ENCODE results near the gene CCAR1. TPM values are rescaled to one million over a fixed set of nuclear protein-coding genes. Genes with fewer than 3 reads are reported as not detected.

Gene CCAR1
- polyA plus RNA-seq, 2 of the 4 experiments (the other 2 are of a cell fraction) = 98.8 to 107 TPM

- ATAC-seq (no peak), FAIRE-seq (no peak), DNase-seq (ENCODE audit: low read depth in 1 of 2, low spot score in 1 of 2) (no peak)
- H3K4me3 ChIP-seq = no peak overlapping the region
- no peaks in the 10 kb centered on the region for H3K9me3 ChIP-seq
- POLR2A ChIA-PET = no interaction called here
- H3K27ac ChIP-seq = no peak overlapping the region
- CTCF ChIA-PET = no interaction called here
- H3K4me2 ChIP-seq = no peak overlapping the region
- 92% methylated on average over 1 of the region's 1 CpG for WGBS (ENCODE audit: missing lambda C conversion rate)
- no peaks in the 10 kb centered on the region for H3K4me1 ChIP-seq
- no peak for TF ChIP-seq ZSCAN20 (CRISPR knock-in tag; IDR thresholded peaks at IDR 0.05)
- TF ChIP-seq BHLHE40 (IDR thresholded peaks at IDR 0.05; ENCODE audit: low read depth, low read length) = no peak
- TF ChIP-seq CHD4 (IDR thresholded peaks at IDR 0.05; ENCODE audit: borderline replicate concordance) = no peak
- TF ChIP-seq RAD21 (conservative IDR thresholded peaks at IDR 0.05 in 1 of 2, IDR thresholded peaks at IDR 0.05 in 1 of 2) = no peak
- TF ChIP-seq PHF8 (IDR thresholded peaks at IDR 0.05; ENCODE audit: borderline replicate concordance, low read depth) = no peak
- no peak for TF ChIP-seq HOXB5 (CRISPR knock-in tag; IDR thresholded peaks at IDR 0.05)
- no peak for TF ChIP-seq TFCP2L1 (CRISPR knock-in tag; IDR thresholded peaks at IDR 0.05)
- TF ChIP-seq ZC3H11A (IDR thresholded peaks at IDR 0.05) = no peak
- TF ChIP-seq ESRRA (IDR thresholded peaks at IDR 0.05; ENCODE audit: borderline replicate concordance, low read length) = no peak
- TF ChIP-seq JUN (IDR thresholded peaks at IDR 0.05) = no peak
- TF ChIP-seq, protein P1, sequence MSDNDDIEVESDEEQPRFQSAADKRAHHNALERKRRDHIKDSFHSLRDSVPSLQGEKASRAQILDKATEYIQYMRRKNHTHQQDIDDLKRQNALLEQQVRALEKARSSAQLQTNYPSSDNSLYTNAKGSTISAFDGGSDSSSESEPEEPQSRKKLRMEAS (IDR thresholded peaks at IDR 0.05) = no peak
- TF ChIP-seq SREBF2 (IDR thresholded peaks at IDR 0.05) = no peak
- TF ChIP-seq RCOR1 (IDR thresholded peaks at IDR 0.05; ENCODE audit: low read depth, low read length) = no peak
- TF ChIP-seq, protein P2, sequence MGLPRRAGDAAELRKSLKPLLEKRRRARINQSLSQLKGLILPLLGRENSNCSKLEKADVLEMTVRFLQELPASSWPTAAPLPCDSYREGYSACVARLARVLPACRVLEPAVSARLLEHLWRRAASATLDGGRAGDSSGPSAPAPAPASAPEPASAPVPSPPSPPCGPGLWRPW (IDR thresholded peaks at IDR 0.05) = no peak
- TF ChIP-seq EHMT2 (IDR thresholded peaks at IDR 0.05; ENCODE audit: low read depth) = no peak
- no peak for TF ChIP-seq TP53 (CRISPR knock-in tag; IDR thresholded peaks at IDR 0.05)
Observed at GRCh38 chr10:68697106-68697505, 23.9 kb upstream of the CCAR1 start.

GRCh38 chr10:68700197-68700596, 20.8 kb upstream of the CCAR1 start:
- 65% methylated on average over 1 of the region's 1 CpG for WGBS (ENCODE audit: missing lambda C conversion rate)
- Histone ChIP-seq H3K9me3 (no peaks in the 10 kb centered on the region), H3K4me2 (no peak overlapping the region), H3K4me1 (no peaks in the 10 kb centered on the region), H3K4me3 (no peak overlapping the region), H3K27ac (no peak overlapping the region)
- DNase-seq (ENCODE audit: low read depth in 1 of 2, low spot score in 1 of 2) (no peak), FAIRE-seq (no peak), ATAC-seq (no peak)
- TF ChIP-seq REST (IDR thresholded peaks at IDR 0.05) (no peak), RARB (CRISPR knock-in tag; IDR thresholded peaks at IDR 0.05) (no peak), HEYL (CRISPR knock-in tag; IDR thresholded peaks at IDR 0.05) (no peak), ATOH8 (CRISPR knock-in tag; IDR thresholded peaks at IDR 0.05; ENCODE audit: low read depth) (no peak), ELK1 (IDR thresholded peaks at IDR 0.05; ENCODE audit: low read depth, low read length) (no peak), BHLHE40 (IDR thresholded peaks at IDR 0.05; ENCODE audit: low read depth, low read length) (no peak), CHD2 (IDR thresholded peaks at IDR 0.05; ENCODE audit: low read length, partially characterized antibody) (no peak), TP53 (CRISPR knock-in tag; IDR thresholded peaks at IDR 0.05) (no peak), EHF (CRISPR knock-in tag; IDR thresholded peaks at IDR 0.05) (no peak)
- TF ChIP-seq, protein P3, sequence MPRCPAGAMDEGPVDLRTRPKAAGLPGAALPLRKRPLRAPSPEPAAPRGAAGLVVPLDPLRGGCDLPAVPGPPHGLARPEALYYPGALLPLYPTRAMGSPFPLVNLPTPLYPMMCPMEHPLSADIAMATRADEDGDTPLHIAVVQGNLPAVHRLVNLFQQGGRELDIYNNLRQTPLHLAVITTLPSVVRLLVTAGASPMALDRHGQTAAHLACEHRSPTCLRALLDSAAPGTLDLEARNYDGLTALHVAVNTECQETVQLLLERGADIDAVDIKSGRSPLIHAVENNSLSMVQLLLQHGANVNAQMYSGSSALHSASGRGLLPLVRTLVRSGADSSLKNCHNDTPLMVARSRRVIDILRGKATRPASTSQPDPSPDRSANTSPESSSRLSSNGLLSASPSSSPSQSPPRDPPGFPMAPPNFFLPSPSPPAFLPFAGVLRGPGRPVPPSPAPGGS (IDR thresholded peaks at IDR 0.05) = no peak
- TF ChIP-seq, protein P4, sequence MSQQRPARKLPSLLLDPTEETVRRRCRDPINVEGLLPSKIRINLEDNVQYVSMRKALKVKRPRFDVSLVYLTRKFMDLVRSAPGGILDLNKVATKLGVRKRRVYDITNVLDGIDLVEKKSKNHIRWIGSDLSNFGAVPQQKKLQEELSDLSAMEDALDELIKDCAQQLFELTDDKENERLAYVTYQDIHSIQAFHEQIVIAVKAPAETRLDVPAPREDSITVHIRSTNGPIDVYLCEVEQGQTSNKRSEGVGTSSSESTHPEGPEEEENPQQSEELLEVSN (IDR thresholded peaks at IDR 0.05; ENCODE audit: borderline replicate concordance, low read depth) = no peak
- POLR2A ChIA-PET = no interaction called here
- CTCF ChIA-PET = interaction anchor here (0.8 to 1.2 kb wide), 4 partner anchors 9 to 293 kb away, joined by 3 to 6 read pairs (median 3); partner anchors contain the start of gene RUFY2

Measured in A549 (cell line).